ENCODE results near the gene ATE1. TPM values are rescaled to one million over a fixed set of nuclear protein-coding genes. Genes with fewer than 3 reads are reported as not detected.

ATE1 gene
- total and polyA plus RNA-seq, 11 donors, result 15.2 to 50.1 (median 39.9) TPM

- Histone ChIP-seq H3K27ac (no peak overlapping the region), H3K4me3 (no peak overlapping the region), H3K4me1 (no peaks in the 10 kb centered on the region), H3K9me3 (no peaks in the 10 kb centered on the region), H3K36me3 (no peaks in the 10 kb centered on the region), H3K27me3 (peaks cover 0 to 4% (median 0%) of the 10 kb centered on the region in 9 donors)
- intact Hi-C loops (cut with DNase I), result no loop called here
- DNase-seq, result no peak
- TF ChIP-seq POLR2A (IDR thresholded peaks at IDR 0.05), result no peak
- TF ChIP-seq, protein P1, sequence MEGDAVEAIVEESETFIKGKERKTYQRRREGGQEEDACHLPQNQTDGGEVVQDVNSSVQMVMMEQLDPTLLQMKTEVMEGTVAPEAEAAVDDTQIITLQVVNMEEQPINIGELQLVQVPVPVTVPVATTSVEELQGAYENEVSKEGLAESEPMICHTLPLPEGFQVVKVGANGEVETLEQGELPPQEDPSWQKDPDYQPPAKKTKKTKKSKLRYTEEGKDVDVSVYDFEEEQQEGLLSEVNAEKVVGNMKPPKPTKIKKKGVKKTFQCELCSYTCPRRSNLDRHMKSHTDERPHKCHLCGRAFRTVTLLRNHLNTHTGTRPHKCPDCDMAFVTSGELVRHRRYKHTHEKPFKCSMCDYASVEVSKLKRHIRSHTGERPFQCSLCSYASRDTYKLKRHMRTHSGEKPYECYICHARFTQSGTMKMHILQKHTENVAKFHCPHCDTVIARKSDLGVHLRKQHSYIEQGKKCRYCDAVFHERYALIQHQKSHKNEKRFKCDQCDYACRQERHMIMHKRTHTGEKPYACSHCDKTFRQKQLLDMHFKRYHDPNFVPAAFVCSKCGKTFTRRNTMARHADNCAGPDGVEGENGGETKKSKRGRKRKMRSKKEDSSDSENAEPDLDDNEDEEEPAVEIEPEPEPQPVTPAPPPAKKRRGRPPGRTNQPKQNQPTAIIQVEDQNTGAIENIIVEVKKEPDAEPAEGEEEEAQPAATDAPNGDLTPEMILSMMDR (IDR thresholded peaks at IDR 0.05), result no peak
- ATAC-seq, result no peak
Measured at GRCh38 chr10:121724282-121724681, 203.5 kb downstream of the ATE1 start.

DNA sequence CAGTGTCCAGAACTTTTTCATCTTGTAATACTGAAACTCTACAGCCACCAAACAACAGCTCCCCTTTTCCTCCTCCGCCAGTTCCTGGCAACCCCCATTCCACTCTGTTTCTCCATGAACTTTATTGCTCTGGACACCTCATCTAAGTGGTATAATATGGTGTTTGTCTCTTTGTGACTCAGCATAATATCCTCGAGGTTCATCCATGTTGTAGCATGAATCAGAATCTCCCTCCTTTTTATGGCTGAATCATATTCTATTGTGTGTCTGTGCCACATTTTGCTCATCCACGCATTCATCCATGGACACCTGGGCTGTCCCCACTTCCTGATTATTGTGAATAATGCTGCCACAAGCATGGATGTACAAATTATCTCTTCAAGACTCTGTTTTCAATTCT, 205.2 kb downstream of the ATE1 start:
- TF ChIP-seq POLR2A (IDR thresholded peaks at IDR 0.05), result no peak
- TF ChIP-seq, protein P1 (IDR thresholded peaks at IDR 0.05), result no peak
- H3K27ac ChIP-seq, result no peak overlapping the region
- DNase-seq (no peak), ATAC-seq (no peak)
- H3K9me3 ChIP-seq, result no peaks in the 10 kb centered on the region
- no peak overlapping the region for H3K4me3 ChIP-seq
- H3K27me3 ChIP-seq, result peaks cover 0 to 4% (median 0%) of the 10 kb centered on the region in 9 donors
- no peaks in the 10 kb centered on the region for H3K36me3 ChIP-seq
- intact Hi-C loops (cut with DNase I), result no loop called here
- WGBS, 4 donors, result 78 to 86% (median 84%) methylated on average over 3 of the region's 3 CpGs
- no peaks in the 10 kb centered on the region for H3K4me1 ChIP-seq

DNA sequence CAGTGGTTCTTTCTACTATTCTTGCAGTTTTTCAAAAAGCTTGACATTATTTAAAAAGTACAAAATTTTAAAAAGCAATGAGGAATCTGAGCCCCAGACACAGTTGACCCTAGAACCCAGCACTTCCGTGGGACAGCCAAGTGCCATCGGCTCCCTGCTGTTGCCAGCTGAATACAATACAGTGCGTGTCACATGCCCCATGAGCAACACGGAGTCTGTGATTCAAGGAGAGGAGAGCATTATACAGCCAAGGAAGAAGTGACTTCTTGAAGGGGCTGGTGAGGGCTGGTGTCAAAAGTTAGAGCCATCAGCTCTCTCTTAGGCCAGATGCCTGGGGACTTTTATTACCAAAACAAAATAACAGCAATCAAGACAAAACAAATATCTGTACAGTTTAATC, 206.6 kb downstream of the ATE1 start:
- 67 to 73% (median 71%) methylated on average over 4 of the region's 4 CpGs for WGBS, 4 donors
- H3K36me3 ChIP-seq, result no peaks in the 10 kb centered on the region
- ATAC-seq (no peak), DNase-seq (no peak)
- no peak for TF ChIP-seq POLR2A (IDR thresholded peaks at IDR 0.05)
- TF ChIP-seq, protein P1 (IDR thresholded peaks at IDR 0.05), result no peak
- H3K4me1 ChIP-seq, result no peaks in the 10 kb centered on the region
- H3K27me3 ChIP-seq, result no peaks in the 10 kb centered on the region
- no peak overlapping the region for H3K4me3 ChIP-seq
- intact Hi-C loops (cut with DNase I), result no loop called here
- no peaks in the 10 kb centered on the region for H3K9me3 ChIP-seq
- no peak overlapping the region for H3K27ac ChIP-seq

- TF ChIP-seq, protein P1 (IDR thresholded peaks at IDR 0.05), result no peak
- TF ChIP-seq POLR2A (IDR thresholded peaks at IDR 0.05), result no peak
- H3K27me3 ChIP-seq, result no peaks in the 10 kb centered on the region
- H3K4me3 ChIP-seq, result no peak overlapping the region
- ATAC-seq, result no peak
- no peak for DNase-seq
- H3K36me3 ChIP-seq, result no peaks in the 10 kb centered on the region
- intact Hi-C loops (cut with DNase I), result no loop called here
- WGBS, 4 donors, result 21 to 33% (median 26%) methylated on average over 1 of the region's 1 CpG
- H3K27ac ChIP-seq, result no peak overlapping the region
- H3K4me1 ChIP-seq, result no peaks in the 10 kb centered on the region
- H3K9me3 ChIP-seq, result peaks cover 0 to 10% (median 0%) of the 10 kb centered on the region in 12 donors
Measured at GRCh38 chr10:121715969-121716368, 211.9 kb downstream of the ATE1 start.

Data from heart left ventricle (tissue), 16 donors.